ENCODE data around the gene RALGPS1.

The RALGPS1 gene

DNA sequence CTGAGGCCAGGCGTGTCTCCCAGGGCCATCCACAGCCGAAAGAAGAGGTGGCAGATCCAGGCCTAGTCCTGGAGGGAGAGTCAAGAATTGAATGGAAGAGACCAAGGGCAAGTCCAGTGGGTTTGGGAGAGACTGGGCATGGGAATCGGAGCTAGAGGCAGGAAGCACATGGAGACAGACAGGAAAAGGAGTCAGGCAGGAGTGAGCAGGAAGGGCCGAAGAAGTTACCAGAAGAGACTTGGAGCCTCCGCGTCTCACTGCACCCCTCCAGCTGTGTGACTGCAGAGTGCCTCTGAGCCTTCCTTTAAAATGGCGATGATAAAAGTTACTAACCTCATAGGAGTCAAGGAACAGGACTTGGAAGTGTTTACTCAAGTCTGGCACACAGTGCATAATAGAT, 272.2 kb downstream of the RALGPS1 start:
- Mint-ChIP-seq H3K27me3 (ENCODE audit: low read depth, poor library complexity) (peaks cover 6% of the 10 kb centered on the region), H3K27ac (no peak overlapping the region), H3K4me1 (peaks cover 51% of the 10 kb centered on the region), H3K9me3 (no peaks in the 10 kb centered on the region), H3K4me3 (peak overlapping the region; percentile 42), H3K36me3 (ENCODE audit: low read depth) (no peaks in the 10 kb centered on the region)
- DNase-seq, result no peak
- TF ChIP-seq, protein P1, sequence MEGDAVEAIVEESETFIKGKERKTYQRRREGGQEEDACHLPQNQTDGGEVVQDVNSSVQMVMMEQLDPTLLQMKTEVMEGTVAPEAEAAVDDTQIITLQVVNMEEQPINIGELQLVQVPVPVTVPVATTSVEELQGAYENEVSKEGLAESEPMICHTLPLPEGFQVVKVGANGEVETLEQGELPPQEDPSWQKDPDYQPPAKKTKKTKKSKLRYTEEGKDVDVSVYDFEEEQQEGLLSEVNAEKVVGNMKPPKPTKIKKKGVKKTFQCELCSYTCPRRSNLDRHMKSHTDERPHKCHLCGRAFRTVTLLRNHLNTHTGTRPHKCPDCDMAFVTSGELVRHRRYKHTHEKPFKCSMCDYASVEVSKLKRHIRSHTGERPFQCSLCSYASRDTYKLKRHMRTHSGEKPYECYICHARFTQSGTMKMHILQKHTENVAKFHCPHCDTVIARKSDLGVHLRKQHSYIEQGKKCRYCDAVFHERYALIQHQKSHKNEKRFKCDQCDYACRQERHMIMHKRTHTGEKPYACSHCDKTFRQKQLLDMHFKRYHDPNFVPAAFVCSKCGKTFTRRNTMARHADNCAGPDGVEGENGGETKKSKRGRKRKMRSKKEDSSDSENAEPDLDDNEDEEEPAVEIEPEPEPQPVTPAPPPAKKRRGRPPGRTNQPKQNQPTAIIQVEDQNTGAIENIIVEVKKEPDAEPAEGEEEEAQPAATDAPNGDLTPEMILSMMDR (IDR thresholded peaks at IDR 0.05), result no peak

DNA sequence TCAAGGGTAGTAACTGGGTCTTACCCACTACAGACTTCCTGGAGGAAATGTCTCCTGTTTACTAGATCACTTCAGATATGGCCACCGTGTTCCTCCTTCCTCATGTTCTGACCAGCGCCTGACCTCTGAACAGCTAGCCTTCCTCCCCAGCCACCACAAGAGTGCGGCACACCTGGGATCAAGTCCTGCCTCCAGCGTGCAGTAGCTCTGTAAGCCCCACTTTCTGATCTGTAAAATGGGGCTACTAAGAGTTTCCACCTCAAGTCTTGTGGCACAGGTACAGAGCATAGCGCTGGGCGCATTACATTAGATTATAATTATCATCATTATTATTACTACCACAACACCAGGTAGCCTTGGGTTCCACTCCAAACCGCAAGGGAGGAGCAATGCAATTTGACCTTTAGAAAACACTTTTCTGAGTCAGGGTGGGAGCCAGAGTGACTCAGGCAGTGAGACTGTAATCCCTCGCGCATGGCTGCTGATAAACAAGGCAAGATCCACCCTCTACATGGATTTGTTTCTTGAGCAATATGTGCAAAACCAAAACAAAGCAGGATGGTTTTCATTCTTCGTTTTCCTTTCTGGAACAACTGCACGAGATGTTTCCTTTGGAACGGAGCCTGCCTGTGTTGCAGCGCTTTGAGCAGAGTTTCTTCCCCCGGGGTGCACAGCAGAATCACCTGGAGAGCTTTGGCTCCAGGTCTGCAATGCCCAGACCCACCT, 272.8 kb downstream of the RALGPS1 start:
- DNase-seq, result no peak
- TF ChIP-seq, protein P1 (IDR thresholded peaks at IDR 0.05), result no peak
- H3K9me3 Mint-ChIP-seq, result no peaks in the 10 kb centered on the region
- peaks cover 9% of the 10 kb centered on the region for H3K27me3 Mint-ChIP-seq (ENCODE audit: low read depth, poor library complexity)
- H3K36me3 Mint-ChIP-seq (ENCODE audit: low read depth), result no peaks in the 10 kb centered on the region
- peaks cover 53% of the 10 kb centered on the region for H3K4me1 Mint-ChIP-seq
- H3K4me3 Mint-ChIP-seq, result no peak overlapping the region
- H3K27ac Mint-ChIP-seq, result no peak overlapping the region

DNA sequence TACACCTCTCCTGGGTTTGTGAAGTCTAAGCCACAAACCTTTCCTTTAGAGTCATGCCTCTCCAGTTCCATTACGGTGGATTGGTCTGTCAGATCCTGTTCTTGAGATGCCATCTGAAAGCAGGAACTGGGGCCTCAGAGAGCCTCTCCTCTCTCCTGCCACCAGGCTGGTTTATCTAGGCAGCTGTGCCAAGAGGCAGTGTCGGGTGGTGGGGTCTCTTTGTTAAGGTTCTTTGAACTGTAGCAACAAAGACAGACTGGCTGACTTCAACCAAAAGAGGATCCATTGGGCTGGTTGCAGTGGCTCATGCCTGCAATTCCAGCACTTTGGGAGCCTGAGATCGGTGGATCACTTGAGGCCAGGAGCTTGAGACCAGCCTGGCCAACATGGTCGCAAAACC, 273.8 kb downstream of the RALGPS1 start:
- H3K27me3 Mint-ChIP-seq (ENCODE audit: low read depth, poor library complexity), result peaks cover 7% of the 10 kb centered on the region
- H3K4me1 Mint-ChIP-seq, result peaks cover 43% of the 10 kb centered on the region
- H3K36me3 Mint-ChIP-seq (ENCODE audit: low read depth), result no peaks in the 10 kb centered on the region
- H3K4me3 Mint-ChIP-seq, result no peak overlapping the region
- no peaks in the 10 kb centered on the region for H3K9me3 Mint-ChIP-seq
- no peak for DNase-seq
- TF ChIP-seq, protein P1 (IDR thresholded peaks at IDR 0.05), result no peak
- H3K27ac Mint-ChIP-seq, result no peak overlapping the region

DNA sequence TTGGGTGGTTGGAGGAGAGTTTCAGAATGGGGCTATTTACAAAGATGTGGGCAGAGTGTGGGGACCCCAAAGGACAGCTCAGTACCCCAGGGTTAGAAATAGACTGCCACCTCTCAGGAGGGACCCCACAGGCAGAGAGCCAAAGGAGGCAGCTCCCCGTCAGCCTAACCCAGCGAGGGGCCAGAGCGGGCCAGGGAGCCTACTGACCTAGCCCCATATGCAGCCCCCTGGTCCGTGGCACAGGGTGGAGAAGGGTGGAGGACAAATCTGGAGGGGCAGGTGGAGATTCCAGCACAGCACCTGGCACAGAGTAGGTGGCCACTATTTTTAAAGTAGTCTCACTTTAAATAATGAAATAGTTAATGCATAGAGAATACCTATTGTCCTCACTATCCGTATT, 275.0 kb downstream of the RALGPS1 start:
- H3K9me3 Mint-ChIP-seq, result no peaks in the 10 kb centered on the region
- peaks cover 33% of the 10 kb centered on the region for H3K4me1 Mint-ChIP-seq
- no peak overlapping the region for H3K4me3 Mint-ChIP-seq
- DNase-seq, result no peak
- H3K27me3 Mint-ChIP-seq (ENCODE audit: low read depth, poor library complexity), result peaks cover 4% of the 10 kb centered on the region
- H3K27ac Mint-ChIP-seq, result no peak overlapping the region
- TF ChIP-seq, protein P1 (IDR thresholded peaks at IDR 0.05), result no peak
- H3K36me3 Mint-ChIP-seq (ENCODE audit: low read depth), result no peaks in the 10 kb centered on the region

DNA sequence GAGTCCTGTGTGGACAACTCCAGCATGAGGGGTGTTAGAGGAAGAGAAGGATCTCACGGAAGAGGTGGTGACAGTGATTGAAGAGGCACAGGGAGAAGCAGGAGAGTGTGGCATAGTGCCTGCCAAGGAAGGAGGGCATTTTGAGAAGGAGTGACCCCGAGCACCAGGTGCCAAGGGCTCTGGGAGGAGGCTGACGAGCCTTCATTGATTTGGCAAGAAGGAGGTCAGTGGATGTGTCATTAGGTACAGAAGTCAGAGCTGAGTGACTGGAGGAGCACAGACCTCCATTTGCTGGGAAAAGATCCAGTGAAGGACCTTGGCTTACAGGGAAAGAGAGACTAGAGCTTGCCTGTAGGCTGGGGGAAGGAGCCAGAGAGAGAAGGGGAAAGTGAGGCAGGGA, 278.2 kb downstream of the RALGPS1 start:
- TF ChIP-seq, protein P1 (IDR thresholded peaks at IDR 0.05), result no peak
- Mint-ChIP-seq H3K27ac (no peak overlapping the region), H3K4me3 (no peak overlapping the region), H3K4me1 (peaks cover 10% of the 10 kb centered on the region), H3K27me3 (ENCODE audit: low read depth, poor library complexity) (peaks cover 4% of the 10 kb centered on the region), H3K36me3 (ENCODE audit: low read depth) (no peaks in the 10 kb centered on the region), H3K9me3 (no peaks in the 10 kb centered on the region)
- DNase-seq, result no peak

DNA sequence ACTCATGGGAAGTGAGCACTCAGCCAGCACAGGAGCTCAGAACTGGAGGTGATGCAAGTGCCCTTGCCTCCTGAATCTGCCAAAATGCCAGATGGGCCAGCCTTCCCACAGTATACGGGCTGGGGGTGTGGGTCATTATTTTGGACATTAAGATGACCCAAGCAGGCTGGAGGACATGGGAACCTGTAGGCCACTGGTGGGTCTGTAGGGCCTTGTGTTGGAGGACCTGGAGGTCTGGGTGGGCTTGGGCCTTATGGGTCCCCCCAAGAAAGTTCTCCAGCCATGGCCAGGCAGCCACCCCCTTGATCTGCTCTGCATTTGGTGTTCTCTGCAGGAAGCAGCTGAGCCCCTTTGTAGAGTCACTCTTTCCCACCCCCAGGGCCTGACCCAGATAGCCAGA, 278.9 kb downstream of the RALGPS1 start:
- no peaks in the 10 kb centered on the region for H3K9me3 Mint-ChIP-seq
- peaks cover 4% of the 10 kb centered on the region for H3K27me3 Mint-ChIP-seq (ENCODE audit: low read depth, poor library complexity)
- H3K27ac Mint-ChIP-seq, result no peak overlapping the region
- H3K4me3 Mint-ChIP-seq, result no peak overlapping the region
- no peak for DNase-seq
- H3K4me1 Mint-ChIP-seq, result peaks cover 14% of the 10 kb centered on the region
- TF ChIP-seq, protein P1 (IDR thresholded peaks at IDR 0.05), result no peak
- H3K36me3 Mint-ChIP-seq (ENCODE audit: low read depth), result no peaks in the 10 kb centered on the region

Data from nephron progenitor cell (in vitro differentiated cells).